ENCODE results near the gene EDA. TPM values are rescaled to one million over a fixed set of nuclear protein-coding genes. Genes with fewer than 3 reads are reported as not detected.

Gene EDA
- total RNA-seq, 1 experiment from 2014 or later: 0.23 TPM

DNA sequence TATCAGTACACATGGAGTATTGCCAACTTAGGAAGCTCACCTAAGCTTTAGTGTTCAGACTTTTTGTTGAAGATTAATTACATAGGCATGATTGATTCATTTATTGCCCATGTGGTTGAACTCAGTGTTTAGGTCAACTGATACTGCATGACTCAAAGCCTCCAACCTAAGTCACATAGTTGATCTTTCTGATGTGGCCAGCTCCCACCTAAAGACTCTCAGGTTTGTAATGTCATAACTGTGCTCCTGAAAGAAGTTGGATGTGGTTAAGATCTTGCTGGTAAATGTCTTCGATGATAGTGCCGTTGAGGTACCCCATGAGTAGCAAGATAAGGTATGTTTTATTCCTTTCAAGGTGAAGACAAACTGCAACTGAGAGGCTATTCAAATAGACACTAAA lies 192.5 kb downstream of the EDA start:
- in situ Hi-C loops (cut with HindIII; ENCODE audit: low pct_unique_long_range_greater_than_20kb, low sequenced_read_pairs): no loop called here
- BruUV-seq (replicated peaks): no TSS peak
- H3K27me3 ChIP-seq (ENCODE audit: control insufficient read depth, insufficient read depth, low read length): no peaks in the 10 kb centered on the region
- no peaks in the 10 kb centered on the region for H3K4me1 ChIP-seq (ENCODE audit: control insufficient read depth, insufficient read depth, low read length)
- H3K4me3 ChIP-seq (ENCODE audit: low read depth in 2 of 2, low read length in 2 of 2): no peak overlapping the region
- CTCF ChIA-PET: no interaction called here
- no peak overlapping the region for H3K27ac ChIP-seq (ENCODE audit: low read length)
- H3K9me3 ChIP-seq (ENCODE audit: control insufficient read depth, insufficient read depth, low read depth, low read length): no peaks in the 10 kb centered on the region
- POLR2A ChIA-PET: no interaction called here
- no peak for ATAC-seq
- intact Hi-C loops (cut with micrococcal nuclease; ENCODE audit: unreplicated experiment): no loop called here
- H3K36me3 ChIP-seq (ENCODE audit: control insufficient read depth, insufficient read depth, low read length): no peaks in the 10 kb centered on the region
- TF ChIP-seq SIN3A (IDR thresholded peaks at IDR 0.05; ENCODE audit: borderline replicate concordance, insufficient read depth, low read depth, low read length): no peak
- no peak for TF ChIP-seq POLR2AphosphoS5 (IDR thresholded peaks at IDR 0.05; ENCODE audit: low read depth, low read length)
- no peak for TF ChIP-seq TCF7L2 (IDR thresholded peaks at IDR 0.05; ENCODE audit: low read depth, low read length)
- no peak for TF ChIP-seq CTCF (IDR thresholded peaks at IDR 0.05)
- TF ChIP-seq, protein P1, sequence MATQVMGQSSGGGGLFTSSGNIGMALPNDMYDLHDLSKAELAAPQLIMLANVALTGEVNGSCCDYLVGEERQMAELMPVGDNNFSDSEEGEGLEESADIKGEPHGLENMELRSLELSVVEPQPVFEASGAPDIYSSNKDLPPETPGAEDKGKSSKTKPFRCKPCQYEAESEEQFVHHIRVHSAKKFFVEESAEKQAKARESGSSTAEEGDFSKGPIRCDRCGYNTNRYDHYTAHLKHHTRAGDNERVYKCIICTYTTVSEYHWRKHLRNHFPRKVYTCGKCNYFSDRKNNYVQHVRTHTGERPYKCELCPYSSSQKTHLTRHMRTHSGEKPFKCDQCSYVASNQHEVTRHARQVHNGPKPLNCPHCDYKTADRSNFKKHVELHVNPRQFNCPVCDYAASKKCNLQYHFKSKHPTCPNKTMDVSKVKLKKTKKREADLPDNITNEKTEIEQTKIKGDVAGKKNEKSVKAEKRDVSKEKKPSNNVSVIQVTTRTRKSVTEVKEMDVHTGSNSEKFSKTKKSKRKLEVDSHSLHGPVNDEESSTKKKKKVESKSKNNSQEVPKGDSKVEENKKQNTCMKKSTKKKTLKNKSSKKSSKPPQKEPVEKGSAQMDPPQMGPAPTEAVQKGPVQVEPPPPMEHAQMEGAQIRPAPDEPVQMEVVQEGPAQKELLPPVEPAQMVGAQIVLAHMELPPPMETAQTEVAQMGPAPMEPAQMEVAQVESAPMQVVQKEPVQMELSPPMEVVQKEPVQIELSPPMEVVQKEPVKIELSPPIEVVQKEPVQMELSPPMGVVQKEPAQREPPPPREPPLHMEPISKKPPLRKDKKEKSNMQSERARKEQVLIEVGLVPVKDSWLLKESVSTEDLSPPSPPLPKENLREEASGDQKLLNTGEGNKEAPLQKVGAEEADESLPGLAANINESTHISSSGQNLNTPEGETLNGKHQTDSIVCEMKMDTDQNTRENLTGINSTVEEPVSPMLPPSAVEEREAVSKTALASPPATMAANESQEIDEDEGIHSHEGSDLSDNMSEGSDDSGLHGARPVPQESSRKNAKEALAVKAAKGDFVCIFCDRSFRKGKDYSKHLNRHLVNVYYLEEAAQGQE (IDR thresholded peaks at IDR 0.05; ENCODE audit: insufficient read depth in 1 of 2, low read depth in 2 of 2, low read length in 1 of 2): no peak
- DNase-seq (ENCODE audit: low read depth, low spot score): no peak

- Histone ChIP-seq H3K9me3 (ENCODE audit: control insufficient read depth, insufficient read depth, low read depth, low read length) (no peaks in the 10 kb centered on the region), H3K36me3 (ENCODE audit: control insufficient read depth, insufficient read depth, low read length) (no peaks in the 10 kb centered on the region), H3K27me3 (ENCODE audit: control insufficient read depth, insufficient read depth, low read length) (no peaks in the 10 kb centered on the region), H3K27ac (ENCODE audit: low read length) (no peak overlapping the region), H3K4me1 (ENCODE audit: control insufficient read depth, insufficient read depth, low read length) (no peaks in the 10 kb centered on the region), H3K4me3 (ENCODE audit: low read depth in 2 of 2, low read length in 2 of 2) (no peak overlapping the region)
- BruUV-seq (replicated peaks): no TSS peak
- TF ChIP-seq TCF7L2 (IDR thresholded peaks at IDR 0.05; ENCODE audit: low read depth, low read length): no peak
- TF ChIP-seq SIN3A (IDR thresholded peaks at IDR 0.05; ENCODE audit: borderline replicate concordance, insufficient read depth, low read depth, low read length): no peak
- no peak for TF ChIP-seq POLR2AphosphoS5 (IDR thresholded peaks at IDR 0.05; ENCODE audit: low read depth, low read length)
- no peak for TF ChIP-seq CTCF (IDR thresholded peaks at IDR 0.05)
- TF ChIP-seq, protein P1 (IDR thresholded peaks at IDR 0.05; ENCODE audit: insufficient read depth in 1 of 2, low read depth in 2 of 2, low read length in 1 of 2): no peak
- CTCF ChIA-PET: no interaction called here
- in situ Hi-C loops (cut with HindIII; ENCODE audit: low pct_unique_long_range_greater_than_20kb, low sequenced_read_pairs): no loop called here
- ATAC-seq: no peak
- DNase-seq (ENCODE audit: low read depth, low spot score): no peak
- POLR2A ChIA-PET: no interaction called here
- intact Hi-C loops (cut with micrococcal nuclease; ENCODE audit: unreplicated experiment): no loop called here
Observed at GRCh38 chrX:69813677-69814076, 197.8 kb downstream of the EDA start.

Measured in Panc1 (cell line).